SK-N-SH (cell line): Measurements from ENCODE around the gene PCNX2.

Experiments
- CTCF ChIP-seq: fragments of 200-600 bp; sonication (generic); IDR thresholded peaks from 2 replicates; pipeline ENCODE4 v1.6.1; 2017; ENCODE audit warnings: antibody characterized with exemption, mild to moderate bottlenecking, moderate library complexity
- EP300 ChIP-seq, 2 experiments: IDR thresholded peaks; 2 replicates each; pipeline versions ENCODE4 v1.4.0 to v1.6.1; 2012; ENCODE audit warnings: borderline replicate concordance in 1 of 2, low read depth in 1 of 2, low read length in 1 of 2
- EZH2phosphoT487 ChIP-seq: fragments of 200-600 bp; sonication (generic); IDR thresholded peaks from 2 replicates; pipeline ENCODE4 v1.6.1; 2017; ENCODE audit warnings: low read depth, mixed run types, mild to moderate bottlenecking, antibody characterized with exemption, moderate library complexity, borderline replicate concordance
- GABPA ChIP-seq: IDR thresholded peaks from 2 replicates; pipeline ENCODE4 v1.4.0; 2012; ENCODE audit warnings: low read depth, mild to moderate bottlenecking
- MAX ChIP-seq: IDR thresholded peaks from 2 replicates; pipeline ENCODE4 v1.4.0; 2012; ENCODE audit warnings: low read depth
- PBX3 ChIP-seq: IDR thresholded peaks from 2 replicates; pipeline ENCODE4; 2012
- POLR2AphosphoS5 ChIP-seq: IDR thresholded peaks from 2 replicates; pipeline ENCODE4 v1.6.1; 2012; ENCODE audit warnings: low read depth, low read length
- RCOR1 ChIP-seq: fragments of 150-350 bp; IDR thresholded peaks from 2 replicates; pipeline ENCODE4 v1.6.1; 2017; ENCODE audit warnings: antibody characterized with exemption, low read length
- REST ChIP-seq: IDR thresholded peaks from 2 replicates; pipeline ENCODE4 v1.6.1; 2012; ENCODE audit warnings: mild to moderate bottlenecking, low read depth, low read length, moderate library complexity
- RFX5 ChIP-seq: IDR thresholded peaks from 2 replicates; pipeline ENCODE4 v1.6.1; 2012; ENCODE audit warnings: mild to moderate bottlenecking, improper control_type of control experiment, low read length
- TAF1 ChIP-seq: IDR thresholded peaks from 2 replicates; pipeline ENCODE4 v1.6.1; 2012; ENCODE audit warnings: low read depth, mild to moderate bottlenecking, low read length, moderate library complexity, borderline replicate concordance
- ZBTB33 ChIP-seq: IDR thresholded peaks from 2 replicates; pipeline ENCODE4 v1.4.0; 2012; ENCODE audit warnings: low read depth, borderline replicate concordance

- TF ChIP-seq REST (no peak), CTCF (no peak), PBX3 (no peak), MAX (no peak), EZH2phosphoT487 (no peak), GABPA (no peak), TAF1 (no peak), ZBTB33 (no peak), RCOR1 (no peak), RFX5 (no peak), EP300 (IDR thresholded peaks at IDR 0.05; ENCODE audit: borderline replicate concordance in 1 of 2, low read depth in 1 of 2, low read length in 1 of 2) (no peak), POLR2AphosphoS5 (no peak)
These were observed 262.2 kb downstream of the PCNX2 start for GRCh38 chr1:233033361-233033760.
